Measurements from ENCODE around the gene GNAI3. TPM values are rescaled to one million over a fixed set of nuclear protein-coding genes. Genes with fewer than 3 reads are reported as not detected.

Gene GNAI3
- total RNA-seq, 1 experiment from 2014 or later = 10.0 TPM

- no peaks in the 10 kb centered on the region for H3K27me3 ChIP-seq (ENCODE audit: insufficient read depth, low read depth)
- H3K36me3 ChIP-seq (ENCODE audit: low read depth) = peaks cover 20% of the 10 kb centered on the region; the same call in 1 of the 2 replicates
- H4K20me1 ChIP-seq (ENCODE audit: insufficient read depth) = peaks cover 34% of the 10 kb centered on the region
- peaks cover 12% of the 10 kb centered on the region for H3K4me1 ChIP-seq (replicated peaks; ENCODE audit: insufficient read depth)
- no peak overlapping the region for H2AFZ ChIP-seq
- CTCF ChIA-PET = no interaction called here
- DNase-seq = peak in 1 of 2 experiments; percentile 24
- H3K27ac ChIP-seq = no peak overlapping the region
- H3F3A ChIP-seq (ENCODE audit: insufficient read depth, low read depth) = peaks cover 14% of the 10 kb centered on the region; the same call in 1 of the 2 replicates
- H3K9me2 ChIP-seq (ENCODE audit: insufficient read depth) = no peaks in the 10 kb centered on the region
- POLR2A ChIA-PET (ENCODE audit: unreplicated experiment) = no interaction called here
- no TSS peak for BruUV-seq (replicated peaks)
- H3K4me3 ChIP-seq = no peak overlapping the region
- H3K4me2 ChIP-seq = no peak overlapping the region
- peaks cover 53% of the 10 kb centered on the region for H3K79me2 ChIP-seq (ENCODE audit: low read depth)
- TF ChIP-seq CTCF (conservative IDR thresholded peaks at IDR 0.05) (no peak), EZH2 (IDR thresholded peaks at IDR 0.05; ENCODE audit: low read depth) (no peak)
- no peaks in the 10 kb centered on the region for H3K9me3 ChIP-seq (ENCODE audit: insufficient read depth, low read depth)
- intact Hi-C loops (cut with micrococcal nuclease; ENCODE audit: unreplicated experiment) = loop anchor here (5.0 kb wide), 1 partner anchor 77 kb away; the partner anchor contains the start of gene GNAI3
These were observed 76.0 kb downstream of the GNAI3 start for GRCh38 chr1:109624201-109625010.

DNA sequence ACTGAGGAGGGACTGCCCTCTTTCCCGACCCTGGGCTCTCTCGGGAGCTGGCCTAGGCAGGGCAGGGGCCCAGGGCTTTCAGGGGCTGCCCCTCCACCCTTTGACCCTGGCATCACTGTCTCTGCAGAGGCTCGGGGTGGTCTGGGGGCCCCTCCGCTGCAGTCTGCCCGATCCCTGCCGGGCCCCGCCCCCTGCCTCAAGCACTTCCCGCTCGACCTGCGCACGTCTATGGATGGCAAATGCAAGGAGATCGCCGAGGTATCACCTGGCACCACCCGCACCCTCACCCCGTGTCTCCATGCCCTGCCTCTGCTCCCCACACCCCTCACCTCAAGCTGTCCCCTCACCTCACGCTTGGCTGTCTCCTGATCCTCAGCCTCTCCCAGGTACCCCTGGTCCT is 76.8 kb downstream of the GNAI3 start:
- Histone ChIP-seq H3F3A (ENCODE audit: insufficient read depth, low read depth) (peaks cover 10% of the 10 kb centered on the region; the same call in 1 of the 2 replicates), H3K4me3 (no peak overlapping the region), H3K9me2 (ENCODE audit: insufficient read depth) (no peaks in the 10 kb centered on the region), H2AFZ (no peak overlapping the region), H4K20me1 (ENCODE audit: insufficient read depth) (peaks cover 34% of the 10 kb centered on the region), H3K36me3 (ENCODE audit: low read depth) (peaks cover 22% of the 10 kb centered on the region; the same call in 1 of the 2 replicates), H3K79me2 (ENCODE audit: low read depth) (peaks cover 45% of the 10 kb centered on the region), H3K27ac (no peak overlapping the region), H3K9me3 (ENCODE audit: insufficient read depth, low read depth) (no peaks in the 10 kb centered on the region), H3K27me3 (ENCODE audit: insufficient read depth, low read depth) (no peaks in the 10 kb centered on the region), H3K4me2 (no peak overlapping the region), H3K4me1 (replicated peaks; ENCODE audit: insufficient read depth) (peaks cover 10% of the 10 kb centered on the region)
- no TSS peak for BruUV-seq (replicated peaks)
- no peak for DNase-seq
- TF ChIP-seq CTCF (conservative IDR thresholded peaks at IDR 0.05) (no peak), EZH2 (IDR thresholded peaks at IDR 0.05; ENCODE audit: low read depth) (no peak)
- ChIA-PET CTCF (no interaction called here), POLR2A (ENCODE audit: unreplicated experiment) (interaction anchor here (0.6 kb wide), 1 partner anchor 166 kb away, joined by 3 read pairs; no protein-coding TSS in a partner anchor)
- intact Hi-C loops (cut with micrococcal nuclease; ENCODE audit: unreplicated experiment) = no loop called here

GRCh38 chr1:109625601-109626560 is 77.5 kb downstream of the GNAI3 start:
- Histone ChIP-seq H3K4me3 (no peak overlapping the region), H3K4me1 (replicated peaks; ENCODE audit: insufficient read depth) (peaks cover 10% of the 10 kb centered on the region), H3K36me3 (ENCODE audit: low read depth) (peaks cover 25% of the 10 kb centered on the region), H3K9me3 (ENCODE audit: insufficient read depth, low read depth) (no peaks in the 10 kb centered on the region), H3K9me2 (ENCODE audit: insufficient read depth) (no peaks in the 10 kb centered on the region), H3K27me3 (ENCODE audit: insufficient read depth, low read depth) (no peaks in the 10 kb centered on the region), H3K27ac (no peak overlapping the region), H3K4me2 (no peak overlapping the region), H2AFZ (no peak overlapping the region), H3K79me2 (ENCODE audit: low read depth) (peaks cover 38% of the 10 kb centered on the region), H3F3A (ENCODE audit: insufficient read depth, low read depth) (peaks cover 6% of the 10 kb centered on the region; the same call in 1 of the 2 replicates), H4K20me1 (ENCODE audit: insufficient read depth) (peaks cover 34% of the 10 kb centered on the region)
- ChIA-PET POLR2A (ENCODE audit: unreplicated experiment) (interaction anchor here (0.6 kb wide), 1 partner anchor 165 kb away, joined by 3 read pairs; no protein-coding TSS in a partner anchor), CTCF (no interaction called here)
- intact Hi-C loops (cut with micrococcal nuclease; ENCODE audit: unreplicated experiment) = no loop called here
- TF ChIP-seq CTCF (conservative IDR thresholded peaks at IDR 0.05) = no peak
- DNase-seq = peak in 1 of 2 experiments; percentile 27
- no TSS peak for BruUV-seq (replicated peaks)

Data from PC-9 (cell line).